Left renal pelvis (tissue), 4 donors: ENCODE measurements around the gene TRPC4AP. TPM values are rescaled to one million over a fixed set of nuclear protein-coding genes. Genes with fewer than 3 reads are reported as not detected.
"Not testable (repeated sequence)": the region's sequence is repeated elsewhere in the genome, so short reads cannot be mapped to it uniquely, and the experiment has no call there.

Experiments
- DNase-seq, 4 donors: peaks; one replicate each; pipeline ENCODE4 v3.0.0-alpha.2; 2013; ENCODE audit warnings: low read depth in 4 of 4, low spot score in 3 of 4
- polyA plus RNA-seq, 4 donors: library from polyadenylated mRNA; unstranded; fragments of 120-200 nt; gene quantifications; one replicate each; pipeline ENCODE4 v1.2.1, GENCODE V29; 2013; ENCODE audit not compliant: insufficient read length in 4 of 4

The TRPC4AP gene
- 10 to 100 TPM; 65.7 to 71.0 (median 67.1) TPM for polyA plus RNA-seq

GRCh38 chr20:35092524-35093266, at the start of gene TRPC4AP:
TSS of gene TRPC4AP (minus strand) at chr20:35092807. CDS start at chr20:35092781, 26 bp downstream.
- DNase-seq = peak; percentile 74 to 87 (median 82)

- no peak for DNase-seq
Measured at GRCh38 chr20:35135867-35136586, 43.4 kb upstream of the TRPC4AP start.

GRCh38 chr20:35134880-35135279, 42.3 kb upstream of the TRPC4AP start:
- DNase-seq = no peak

GRCh38 chr20:35134472-35134871, 41.9 kb upstream of the TRPC4AP start:
- no peak for DNase-seq

GRCh38 chr20:35133735-35134134, 41.1 kb upstream of the TRPC4AP start:
- no peak for DNase-seq

- DNase-seq = no peak
Measured at GRCh38 chr20:35133031-35133430, 40.4 kb upstream of the TRPC4AP start.

GRCh38 chr20:35131934-35132333, 39.3 kb upstream of the TRPC4AP start:
- DNase-seq = no peak

GRCh38 chr20:35129647-35130069, 37.1 kb upstream of the TRPC4AP start:
- DNase-seq = no peak

GRCh38 chr20:35125753-35126152, 33.1 kb upstream of the TRPC4AP start:
- no peak for DNase-seq

- no peak for DNase-seq
Measured at GRCh38 chr20:35122756-35123405, 30.3 kb upstream of the TRPC4AP start.

GRCh38 chr20:35121186-35121585, 28.6 kb upstream of the TRPC4AP start:
- DNase-seq = no peak

- no peak for DNase-seq
Measured at GRCh38 chr20:35120012-35120701, 27.6 kb upstream of the TRPC4AP start.

GRCh38 chr20:35117629-35118028, 25.0 kb upstream of the TRPC4AP start:
- no peak for DNase-seq

- no peak for DNase-seq
Measured at GRCh38 chr20:35117196-35117595, 24.6 kb upstream of the TRPC4AP start.

- DNase-seq = no peak
Measured at GRCh38 chr20:35116258-35116657, 23.7 kb upstream of the TRPC4AP start.

GRCh38 chr20:35115606-35116005, 23.0 kb upstream of the TRPC4AP start:
- DNase-seq = no peak

GRCh38 chr20:35112276-35112675, 19.7 kb upstream of the TRPC4AP start:
- DNase-seq = not testable (repeated sequence)

- no peak for DNase-seq
Measured at GRCh38 chr20:35111141-35111888, 18.7 kb upstream of the TRPC4AP start.

- no peak for DNase-seq
Measured at GRCh38 chr20:35108921-35109320, 16.3 kb upstream of the TRPC4AP start.

- DNase-seq = no peak
Measured at GRCh38 chr20:35106827-35107380, 14.3 kb upstream of the TRPC4AP start.
